Measurements from ENCODE around the gene SLC25A34.

The SLC25A34 gene

DNA sequence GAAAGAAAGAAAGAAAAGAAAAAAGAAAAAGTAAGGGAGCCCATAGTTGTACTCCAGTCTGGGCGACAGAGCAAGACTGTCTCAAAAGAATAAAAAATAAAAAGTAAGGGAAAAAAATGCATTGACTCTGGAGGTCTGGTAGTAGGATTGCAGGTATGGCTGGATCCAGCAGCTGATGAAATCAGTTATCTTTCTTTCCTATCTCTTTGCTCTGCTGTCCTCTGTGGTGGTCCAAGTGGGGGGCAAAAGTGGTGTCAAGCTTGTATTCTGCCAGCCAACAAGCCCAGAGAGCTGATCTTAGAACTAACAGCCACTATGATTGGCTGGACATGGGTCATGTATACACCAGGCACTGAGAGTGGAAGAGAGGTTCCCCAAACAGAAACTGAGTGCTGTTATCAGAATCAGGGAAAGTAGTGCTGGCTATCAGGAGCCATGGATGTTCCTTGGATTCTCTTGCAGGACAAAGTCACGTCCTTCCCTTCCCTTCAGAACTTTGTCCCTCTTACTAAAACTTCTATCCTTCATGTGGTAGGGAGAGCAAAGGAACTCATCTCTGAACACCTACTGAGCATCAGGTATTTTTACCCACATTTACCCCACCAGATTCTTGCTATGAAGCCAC is 19.1 kb downstream of the SLC25A34 start:
- DNase-seq = no peak

- DNase-seq = no peak
Observed at GRCh38 chr1:15755646-15756040, 19.6 kb downstream of the SLC25A34 start.

GRCh38 chr1:15756143-15757015 is 20.3 kb downstream of the SLC25A34 start:
- no peak for DNase-seq

DNA sequence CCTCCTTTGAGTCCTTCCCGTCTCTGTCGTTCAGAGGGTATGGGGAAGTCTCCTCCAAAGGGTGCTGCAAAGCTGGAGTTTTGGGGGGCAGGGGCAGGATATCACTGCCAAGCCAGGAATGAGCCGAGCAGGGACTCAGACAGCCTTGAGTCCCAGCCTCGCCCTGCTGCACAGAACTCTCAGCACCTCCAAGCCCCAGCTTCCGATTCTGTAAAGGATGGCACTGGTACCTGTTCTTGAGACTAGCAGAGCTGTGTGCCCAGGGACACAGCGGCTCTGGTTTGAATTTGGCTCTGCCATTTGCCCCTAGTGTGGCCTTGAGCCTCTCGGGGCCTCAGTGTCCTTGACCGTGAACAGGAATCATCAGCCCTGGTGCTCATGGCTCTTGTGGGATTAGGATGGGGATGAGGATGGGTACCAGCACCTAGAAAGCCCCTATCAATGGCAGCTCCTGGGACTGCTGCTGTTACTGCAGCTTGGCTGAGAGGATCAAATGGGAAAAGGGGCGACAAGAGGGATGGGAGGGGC is 21.0 kb downstream of the SLC25A34 start:
- no peak for DNase-seq

DNA sequence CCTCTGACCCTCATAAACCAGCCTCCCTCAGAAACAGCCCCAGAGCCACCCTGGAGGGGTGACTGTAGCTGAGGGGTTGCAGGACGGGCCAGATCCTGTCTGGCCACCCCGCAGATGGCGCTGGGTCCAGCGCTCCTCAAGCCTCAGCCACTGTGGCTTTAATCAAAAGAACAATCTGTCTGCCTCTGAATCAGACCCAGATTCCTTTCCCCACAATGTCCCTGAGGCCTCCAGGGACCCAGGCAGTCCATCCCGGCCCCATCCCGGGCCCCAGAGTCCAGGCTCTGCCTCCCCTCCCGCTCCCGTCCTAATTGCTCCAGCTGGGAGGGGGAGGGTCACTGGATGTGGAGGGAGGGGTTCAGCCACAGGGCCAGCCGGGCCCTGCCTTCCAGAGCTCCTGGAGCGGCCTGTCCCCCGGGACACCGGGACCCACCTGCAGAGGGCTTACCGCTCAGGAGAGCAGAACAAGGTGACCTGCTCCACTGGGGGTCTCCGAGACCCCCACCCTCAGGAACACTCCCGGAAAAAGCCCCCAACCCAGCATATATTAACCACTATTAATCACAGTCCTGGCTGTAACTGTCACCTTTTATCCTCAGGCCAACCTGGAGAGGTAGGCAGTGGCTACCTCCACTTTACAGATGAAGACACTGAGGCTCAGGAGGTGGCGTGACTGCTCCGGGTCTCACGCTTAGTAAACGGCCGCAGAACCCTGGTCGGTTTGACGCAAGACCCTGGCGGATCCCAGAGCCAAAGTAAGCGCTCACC is 21.7 kb downstream of the SLC25A34 start:
- peak; percentile 45 for DNase-seq

DNA sequence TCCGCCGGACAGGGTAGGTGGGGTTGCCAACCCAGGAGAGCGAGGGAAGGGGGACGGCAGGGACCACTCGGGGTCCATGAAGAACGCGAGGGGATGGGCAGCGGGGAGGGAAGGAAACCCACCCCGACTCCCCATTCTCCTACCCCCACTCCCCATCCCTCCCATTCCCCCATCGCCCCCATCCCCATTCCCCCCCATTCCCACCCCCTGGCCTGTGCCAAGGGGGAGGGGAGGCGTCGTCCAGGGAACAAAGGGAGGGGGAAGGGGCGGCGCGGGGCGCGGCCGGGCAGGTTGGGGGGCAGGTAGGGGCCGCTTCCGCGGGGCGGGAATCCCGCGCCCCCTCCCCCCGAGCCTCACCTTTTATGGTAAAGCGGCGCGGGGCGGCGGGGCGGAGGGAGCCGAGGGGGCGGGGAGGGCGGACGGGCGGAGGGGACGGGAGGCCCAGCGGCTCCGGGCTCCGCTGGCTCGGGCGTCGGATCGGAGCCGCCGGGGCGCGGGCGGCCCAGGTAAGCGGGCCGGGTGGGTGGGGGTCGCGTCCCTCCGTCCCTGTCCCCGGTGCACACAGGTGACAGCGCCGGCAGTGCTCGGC is 22.4 kb downstream of the SLC25A34 start, which contains the start of gene FBLIM1:
Gene FBLIM1, plus strand, starts transcription at position 453 of the 589 bp plus-strand sequence. CDS start 6,189 bp downstream, outside the sequence.
- DNase-seq = peak; percentile 51

- no peak for DNase-seq
Observed at GRCh38 chr1:15758953-15759661, 23.0 kb downstream of the SLC25A34 start.

DNA sequence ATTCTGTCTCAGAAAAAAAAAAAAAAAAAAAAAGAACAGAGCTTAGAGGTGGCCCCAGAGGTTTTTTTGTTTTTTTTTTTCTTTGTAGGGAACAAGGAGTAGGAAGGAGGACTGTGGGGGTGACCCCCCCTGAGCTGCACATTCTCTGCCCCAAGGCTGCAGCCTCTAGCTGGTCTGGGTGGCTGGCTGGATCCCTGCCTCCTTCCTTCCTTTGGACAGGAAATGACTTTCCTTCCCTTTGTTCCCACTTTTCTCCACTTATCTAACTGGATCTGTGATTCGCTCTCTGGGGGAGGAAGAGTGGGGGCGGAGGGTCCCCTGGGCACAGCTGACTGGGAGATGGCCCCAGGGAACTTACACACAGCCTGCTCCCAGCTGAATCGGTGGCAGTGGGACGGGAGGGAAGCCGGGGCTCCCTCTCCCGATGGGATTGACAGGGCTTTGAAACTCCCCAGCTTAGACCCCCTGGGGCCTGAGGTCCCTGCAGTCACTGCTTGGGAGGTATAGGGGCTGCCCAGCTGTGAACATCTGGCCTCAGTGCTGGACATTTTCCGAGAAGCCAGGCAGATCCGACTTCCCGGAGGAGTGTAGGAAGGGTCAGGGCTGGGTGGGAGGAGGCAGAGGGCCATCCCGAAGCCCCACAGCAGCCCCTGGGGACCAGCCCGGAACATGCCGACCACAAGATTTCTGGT is 24.6 kb downstream of the SLC25A34 start:
- DNase-seq = no peak

DNA sequence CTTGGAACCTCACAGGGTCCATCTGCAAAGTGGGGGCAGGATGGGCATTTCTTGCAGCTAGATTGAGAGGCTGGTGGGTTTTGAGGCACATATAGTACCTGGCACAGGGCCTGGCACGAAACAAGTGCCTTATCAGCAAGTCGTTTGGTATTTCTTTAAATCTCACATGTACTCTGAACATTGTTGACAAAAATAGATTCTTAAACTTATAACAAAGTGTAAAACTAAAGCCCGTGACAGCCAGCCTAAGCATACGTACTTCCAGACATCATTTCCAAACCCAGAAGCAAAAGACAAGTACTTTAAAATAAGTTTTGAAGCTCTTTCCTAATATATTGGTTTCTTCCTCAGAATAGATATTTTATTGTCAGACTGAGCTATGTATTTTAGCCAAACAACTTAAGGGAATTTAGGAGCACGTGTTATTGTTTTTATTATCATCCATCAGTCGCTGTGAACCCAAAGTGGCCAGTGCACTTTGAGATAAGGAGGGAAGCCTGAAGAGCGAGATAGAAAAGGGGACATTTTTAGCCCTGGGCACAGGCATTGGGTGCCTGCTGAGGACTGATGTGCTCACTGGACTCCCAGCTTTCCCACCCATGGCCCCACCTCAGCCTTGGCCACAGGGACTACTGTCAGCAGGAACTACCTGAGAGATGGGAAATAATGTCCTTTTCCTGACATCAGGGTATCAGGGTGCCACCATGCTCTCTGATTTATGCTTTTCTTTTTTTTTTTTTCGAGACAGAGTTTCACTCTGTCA is 25.5 kb downstream of the SLC25A34 start:
- no peak for DNase-seq

DNA sequence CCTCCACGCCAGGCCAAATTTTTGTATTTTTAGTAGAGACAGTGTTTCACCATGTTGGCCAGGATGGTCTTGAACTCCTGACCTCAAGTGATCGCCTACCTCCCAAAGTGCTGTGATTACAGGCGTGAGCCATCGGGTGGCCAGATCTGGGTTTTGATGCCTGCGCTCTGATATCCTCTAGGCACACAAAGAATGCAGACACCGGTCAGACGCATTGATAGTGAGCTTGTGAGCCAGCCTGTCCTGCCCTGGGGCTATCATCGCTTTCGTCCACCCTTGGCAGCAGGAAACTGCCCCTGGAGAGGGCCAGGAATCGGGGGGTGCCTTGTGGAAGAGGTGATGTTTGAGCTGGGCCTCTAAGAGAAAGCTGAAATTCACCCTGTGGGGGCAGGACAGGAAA is 26.5 kb downstream of the SLC25A34 start:
- DNase-seq = no peak

- DNase-seq = peak; percentile 30
Observed at GRCh38 chr1:15764269-15764764, 28.3 kb downstream of the SLC25A34 start.

DNA sequence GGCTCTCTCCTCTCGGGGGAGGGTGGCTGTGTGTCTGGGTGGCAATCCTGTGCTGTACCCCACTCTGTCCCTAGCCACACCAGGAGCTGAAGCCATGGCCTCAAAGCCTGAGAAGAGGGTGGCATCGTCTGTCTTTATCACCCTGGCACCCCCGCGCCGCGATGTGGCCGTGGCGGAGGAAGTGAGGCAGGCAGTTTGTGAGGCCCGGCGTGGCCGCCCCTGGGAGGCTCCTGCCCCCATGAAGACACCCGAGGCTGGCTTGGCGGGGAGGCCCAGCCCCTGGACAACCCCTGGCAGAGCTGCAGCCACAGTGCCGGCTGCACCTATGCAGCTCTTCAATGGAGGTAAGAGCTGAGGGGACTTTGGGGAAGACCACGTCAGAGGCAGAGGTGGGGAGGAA is 28.8 kb downstream of the SLC25A34 start:
- DNase-seq = no peak

- DNase-seq = no peak
Observed at GRCh38 chr1:15765495-15766194, 29.6 kb downstream of the SLC25A34 start.

DNA sequence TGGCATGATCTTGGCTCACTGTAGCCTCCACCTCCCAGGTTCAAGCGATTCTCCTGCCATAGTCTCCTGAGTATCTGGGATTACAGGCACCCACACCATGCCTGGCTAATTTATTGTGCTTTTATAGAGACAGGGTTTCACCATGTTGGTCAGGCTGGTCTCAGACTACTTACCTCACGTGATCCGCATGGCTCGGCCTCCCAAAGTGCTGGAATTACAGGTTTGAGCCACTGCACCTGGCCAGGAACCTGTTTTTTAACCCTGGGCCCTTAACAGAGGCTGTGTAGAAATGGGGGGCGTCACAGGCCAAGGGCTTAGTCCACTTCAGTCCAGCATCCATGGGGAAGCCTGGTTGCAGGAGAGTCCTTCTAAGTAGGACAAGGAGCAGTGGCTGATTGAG is 31.9 kb downstream of the SLC25A34 start:
- no peak for DNase-seq

GRCh38 chr1:15768388-15768787 is 32.3 kb downstream of the SLC25A34 start:
- DNase-seq = no peak

GRCh38 chr1:15770313-15770962 is 34.4 kb downstream of the SLC25A34 start:
- DNase-seq = no peak

DNA sequence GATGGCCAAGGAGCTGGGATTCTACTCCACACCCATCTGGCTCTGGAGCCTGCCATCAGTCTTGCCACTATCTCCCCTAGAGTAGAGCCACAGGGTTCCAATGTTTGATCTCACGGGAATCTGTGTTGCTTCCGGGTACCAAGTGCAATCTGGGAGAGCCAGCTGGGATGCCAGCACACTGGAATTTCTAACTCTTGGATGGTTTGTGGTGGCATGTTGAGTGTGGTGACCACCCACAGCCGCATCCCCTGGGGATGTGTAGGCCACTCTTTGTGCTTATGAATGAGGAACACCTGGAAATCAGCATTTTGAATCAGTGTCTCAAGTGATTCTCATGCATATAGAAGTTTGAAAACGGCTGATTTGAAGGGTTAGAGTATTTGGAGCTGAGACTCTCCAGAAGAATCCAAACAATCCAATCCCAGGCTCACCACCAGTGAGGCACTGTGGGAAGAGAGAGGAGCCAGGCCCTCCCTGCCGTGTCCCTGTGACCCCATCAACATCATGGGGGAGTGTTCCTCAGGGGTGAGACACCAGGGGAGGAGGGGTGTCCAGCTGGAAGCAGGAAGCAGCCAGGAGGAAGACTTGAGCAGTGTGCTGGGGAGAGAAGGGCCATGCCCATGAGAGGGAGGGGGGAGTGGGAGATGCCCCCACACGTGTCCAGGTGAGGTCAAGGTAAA is 35.9 kb downstream of the SLC25A34 start:
- no peak for DNase-seq

- DNase-seq = no peak
Observed at GRCh38 chr1:15775706-15776105, 39.6 kb downstream of the SLC25A34 start.

All from NCI-H82 (cell line).